HG03064 (cell line): ENCODE results near the gene GSE1.

ENCODE experiments used
- ATAC-seq: cut with Tn5 transposase; IDR thresholded peaks from one replicate; pipeline ENCODE4 v1.9.1; 2021; ENCODE audit warnings: low read depth; ENCODE audit not compliant: unreplicated experiment

Gene GSE1

GRCh38 chr16:85674828-85675227, 61.7 kb downstream of the GSE1 start:
- ATAC-seq = no peak

GRCh38 chr16:85675251-85675874, 62.2 kb downstream of the GSE1 start:
- no peak for ATAC-seq

- no peak for ATAC-seq
These were observed 63.3 kb downstream of the GSE1 start for GRCh38 chr16:85676466-85676865.

GRCh38 chr16:85677383-85677967, 64.4 kb downstream of the GSE1 start:
- ATAC-seq = no peak

- ATAC-seq = no peak
These were observed 64.9 kb downstream of the GSE1 start for GRCh38 chr16:85678016-85678415.

- no peak for ATAC-seq
These were observed 65.7 kb downstream of the GSE1 start for GRCh38 chr16:85678821-85679220.

- ATAC-seq = no peak
These were observed 66.7 kb downstream of the GSE1 start for GRCh38 chr16:85679870-85680269.

- ATAC-seq = no peak
These were observed 67.3 kb downstream of the GSE1 start for GRCh38 chr16:85680352-85680944.

GRCh38 chr16:85681255-85681654, 68.1 kb downstream of the GSE1 start:
- no peak for ATAC-seq

GRCh38 chr16:85682516-85682915, 69.4 kb downstream of the GSE1 start:
- ATAC-seq = no peak

GRCh38 chr16:85683363-85683762, 70.2 kb downstream of the GSE1 start:
- ATAC-seq = no peak

- ATAC-seq = no peak
These were observed 72.1 kb downstream of the GSE1 start for GRCh38 chr16:85685251-85685650.

GRCh38 chr16:85686912-85687591, 73.9 kb downstream of the GSE1 start:
- no peak for ATAC-seq

- no peak for ATAC-seq
These were observed 74.7 kb downstream of the GSE1 start for GRCh38 chr16:85687651-85688471.

GRCh38 chr16:85688586-85689284, 75.6 kb downstream of the GSE1 start, which contains the start of gene GINS2:
Gene GINS2 (minus strand): TSS chr16:85688954. CDS start chr16:85688898, 56 bp downstream.
- ATAC-seq = peak; percentile 84

GRCh38 chr16:85689285-85689949, 76.3 kb downstream of the GSE1 start:
- no peak for ATAC-seq

GRCh38 chr16:85689950-85690320, 76.8 kb downstream of the GSE1 start:
- ATAC-seq = no peak

GRCh38 chr16:85690469-85691064, 77.4 kb downstream of the GSE1 start:
- no peak for ATAC-seq
